ENCODE measurements around the gene CRHBP. TPM values are rescaled to one million over a fixed set of nuclear protein-coding genes. Genes with fewer than 3 reads are reported as not detected.

The CRHBP gene
- total and polyA plus RNA-seq, 2 donors (not counting 3 experiments of a cell fraction or from before 2014, with no cell fraction given) = 0.08 to 0.51 TPM

- Histone ChIP-seq H3K27me3 (ENCODE audit: control insufficient read depth in 2 of 2, insufficient read depth in 2 of 2, low read length in 2 of 2) (peaks cover 4 to 7% of the 10 kb centered on the region in 2 experiments), H4K20me1 (replicated peaks; ENCODE audit: control insufficient read depth, extremely low read depth, insufficient read depth, low read length) (no peaks in the 10 kb centered on the region), H3K27ac (ENCODE audit: insufficient read depth, low read depth, low read length) (no peak overlapping the region), H3K4me3 (replicated peaks in 1 of 3; ENCODE audit: insufficient read depth in 1 of 3, low read depth in 1 of 3, low read length in 3 of 3) (no peak overlapping the region), H3K4me1 (ENCODE audit: control insufficient read depth, extremely low read depth, insufficient read depth, low read length) (no peaks in the 10 kb centered on the region), H3K4me2 (ENCODE audit: insufficient read depth, low read length) (no peak overlapping the region), H3K79me2 (ENCODE audit: control insufficient read depth, insufficient read depth, low read length) (no peaks in the 10 kb centered on the region), H3K9me1 (replicated peaks; ENCODE audit: control insufficient read depth, extremely low read depth, insufficient read depth, low read length) (no peaks in the 10 kb centered on the region), H3K9me3 (replicated peaks; ENCODE audit: control insufficient read depth, insufficient read depth, low read length) (no peaks in the 10 kb centered on the region), H3K9ac (replicated peaks; ENCODE audit: extremely low read depth, insufficient read depth, low read length) (no peak overlapping the region), H3K36me3 (ENCODE audit: control insufficient read depth in 2 of 2, extremely low read depth in 1 of 2, insufficient read depth in 2 of 2, low read length in 2 of 2) (no peaks in the 10 kb centered on the region), H2AFZ (ENCODE audit: low read depth, low read length) (no peak overlapping the region)
- FAIRE-seq (no peak), DNase-seq (ENCODE audit: low read depth, low spot score) (no peak)
- POLR2A ChIA-PET = no interaction called here
- no TSS peak for BruUV-seq (replicated peaks)
- intact Hi-C loops (cut with micrococcal nuclease) = no loop called here
- dilution Hi-C loops (cut with MboI; ENCODE audit: extremely low pct_ligation_motif_present, low sequenced_read_pairs) = no loop called here
- CTCF ChIA-PET = no interaction called here
- TF ChIP-seq GATA2 (IDR thresholded peaks at IDR 0.05; ENCODE audit: insufficient read depth, insufficient read length, low read depth, low read length) = no peak
- no peak for TF ChIP-seq POLR2AphosphoS5 (IDR thresholded peaks at IDR 0.05; ENCODE audit: insufficient read depth, low read depth, low read length)
- no peak for TF ChIP-seq CTCF (IDR thresholded peaks at IDR 0.05; ENCODE audit: extremely low read depth in 1 of 2, insufficient read depth in 1 of 2, low read depth in 1 of 2, low read length in 2 of 2)
- no peak for TF ChIP-seq MYC (IDR thresholded peaks at IDR 0.05; ENCODE audit: low read depth, low read length)
- TF ChIP-seq FOS (IDR thresholded peaks at IDR 0.05; ENCODE audit: borderline replicate concordance, insufficient read depth, low read length) = no peak
- TF ChIP-seq POLR2A (IDR thresholded peaks at IDR 0.05; ENCODE audit: low read depth, low read length) = no peak
- TF ChIP-seq JUN (IDR thresholded peaks at IDR 0.05; ENCODE audit: borderline replicate concordance, insufficient read depth, insufficient read length, low read depth) = no peak
- TF ChIP-seq EZH2 (IDR thresholded peaks at IDR 0.05; ENCODE audit: borderline replicate concordance, low read depth, low read length, severe bottlenecking) = no peak
- TF ChIP-seq MAX (IDR thresholded peaks at IDR 0.05; ENCODE audit: insufficient read depth, insufficient read length) = no peak
Measured at GRCh38 chr5:76972689-76973088, 19.8 kb downstream of the CRHBP start.
